ENCODE results near the gene BORCS8. TPM values are rescaled to one million over a fixed set of nuclear protein-coding genes. Genes with fewer than 3 reads are reported as not detected.

Gene BORCS8
- total and polyA plus RNA-seq, 2 donors (not counting 3 experiments of a cell fraction or from before 2014, with no cell fraction given), result 37.4 to 45.8 TPM

DNA sequence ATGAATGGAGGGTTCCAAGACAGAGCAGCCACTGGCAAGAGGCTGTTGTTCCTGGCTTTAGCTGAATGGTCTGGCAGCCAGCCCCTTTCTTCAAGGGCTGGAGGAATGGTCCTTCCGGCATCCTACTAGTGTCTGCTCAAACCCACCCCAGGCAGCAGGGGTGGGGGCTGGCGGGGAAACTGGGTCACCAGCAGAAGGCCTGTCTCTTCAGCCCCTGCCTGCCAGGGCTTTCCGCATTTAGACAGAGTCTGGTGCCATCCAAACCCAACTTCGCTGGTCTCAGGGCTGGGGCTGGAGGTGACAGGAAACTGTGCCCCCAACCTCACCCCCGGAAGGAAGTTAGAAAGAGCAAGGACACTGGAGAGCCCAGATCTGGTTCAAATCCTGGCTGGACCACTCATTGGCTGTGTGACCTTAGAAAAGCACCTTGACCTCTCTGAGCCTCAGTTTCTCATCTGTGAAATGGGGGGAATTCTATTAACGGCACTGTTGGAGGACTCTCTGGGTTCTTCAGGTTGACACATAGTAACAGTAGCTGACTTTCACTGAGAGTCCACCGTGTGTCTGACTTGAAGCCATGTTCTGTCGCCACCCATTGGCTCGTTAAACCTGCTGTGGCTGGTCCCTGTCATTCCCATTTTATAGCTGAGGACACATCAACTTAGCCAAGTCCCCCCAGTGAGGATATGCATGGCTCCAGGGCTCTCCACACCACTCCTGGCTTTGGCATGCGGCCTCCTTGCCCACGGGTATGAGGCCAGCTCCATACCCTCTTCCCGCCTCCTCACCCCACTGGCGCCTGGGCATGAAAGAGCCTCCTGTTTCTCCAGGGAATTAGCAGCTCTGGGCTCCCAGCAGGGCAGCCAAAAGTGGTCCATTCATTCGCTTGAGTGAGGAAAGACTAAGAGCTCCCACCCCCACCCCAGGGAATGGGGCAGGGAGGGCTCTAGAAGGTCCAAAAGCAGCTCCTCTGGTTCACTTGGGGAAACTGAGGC, 13.8 kb upstream of the BORCS8 start:
- dilution Hi-C loops (cut with MboI; ENCODE audit: extremely low pct_ligation_motif_present, low sequenced_read_pairs), result no loop called here
- H3K9me3 ChIP-seq (replicated peaks; ENCODE audit: control insufficient read depth, insufficient read depth, low read length), result no peaks in the 10 kb centered on the region
- peaks cover 12% of the 10 kb centered on the region for H3K79me2 ChIP-seq (ENCODE audit: control insufficient read depth, insufficient read depth, low read length)
- no peak for FAIRE-seq
- POLR2A ChIA-PET, result no interaction called here
- CTCF ChIA-PET, result no interaction called here
- BruUV-seq (replicated peaks), result no TSS peak
- no peaks in the 10 kb centered on the region for H3K27me3 ChIP-seq (ENCODE audit: control insufficient read depth in 2 of 2, insufficient read depth in 2 of 2, low read length in 2 of 2)
- no peak overlapping the region for H3K4me3 ChIP-seq (replicated peaks in 1 of 3; ENCODE audit: insufficient read depth in 1 of 3, low read depth in 1 of 3, low read length in 3 of 3)
- H4K20me1 ChIP-seq (replicated peaks; ENCODE audit: control insufficient read depth, extremely low read depth, insufficient read depth, low read length), result no peaks in the 10 kb centered on the region
- DNase-seq (ENCODE audit: low read depth, low spot score), result no peak
- intact Hi-C loops (cut with micrococcal nuclease), result no loop called here
- no peak overlapping the region for H2AFZ ChIP-seq (ENCODE audit: low read depth, low read length)
- peaks cover 6% of the 10 kb centered on the region for H3K4me1 ChIP-seq (ENCODE audit: control insufficient read depth, extremely low read depth, insufficient read depth, low read length)
- H3K4me2 ChIP-seq (ENCODE audit: insufficient read depth, low read length), result no peak overlapping the region
- peaks cover 0 to 4% of the 10 kb centered on the region in 2 experiments for H3K36me3 ChIP-seq (ENCODE audit: control insufficient read depth in 2 of 2, extremely low read depth in 1 of 2, insufficient read depth in 2 of 2, low read length in 2 of 2)
- H3K9ac ChIP-seq (replicated peaks; ENCODE audit: extremely low read depth, insufficient read depth, low read length), result no peak overlapping the region
- H3K9me1 ChIP-seq (replicated peaks; ENCODE audit: control insufficient read depth, extremely low read depth, insufficient read depth, low read length), result no peaks in the 10 kb centered on the region
- TF ChIP-seq JUN (IDR thresholded peaks at IDR 0.05; ENCODE audit: borderline replicate concordance, insufficient read depth, insufficient read length, low read depth) (no peak), FOS (IDR thresholded peaks at IDR 0.05; ENCODE audit: borderline replicate concordance, insufficient read depth, low read length) (no peak), GATA2 (IDR thresholded peaks at IDR 0.05; ENCODE audit: insufficient read depth, insufficient read length, low read depth, low read length) (no peak), MAX (IDR thresholded peaks at IDR 0.05; ENCODE audit: insufficient read depth, insufficient read length) (no peak), POLR2A (IDR thresholded peaks at IDR 0.05; ENCODE audit: low read depth, low read length) (no peak), MYC (IDR thresholded peaks at IDR 0.05; ENCODE audit: low read depth, low read length) (no peak)
- TF ChIP-seq, protein P1, sequence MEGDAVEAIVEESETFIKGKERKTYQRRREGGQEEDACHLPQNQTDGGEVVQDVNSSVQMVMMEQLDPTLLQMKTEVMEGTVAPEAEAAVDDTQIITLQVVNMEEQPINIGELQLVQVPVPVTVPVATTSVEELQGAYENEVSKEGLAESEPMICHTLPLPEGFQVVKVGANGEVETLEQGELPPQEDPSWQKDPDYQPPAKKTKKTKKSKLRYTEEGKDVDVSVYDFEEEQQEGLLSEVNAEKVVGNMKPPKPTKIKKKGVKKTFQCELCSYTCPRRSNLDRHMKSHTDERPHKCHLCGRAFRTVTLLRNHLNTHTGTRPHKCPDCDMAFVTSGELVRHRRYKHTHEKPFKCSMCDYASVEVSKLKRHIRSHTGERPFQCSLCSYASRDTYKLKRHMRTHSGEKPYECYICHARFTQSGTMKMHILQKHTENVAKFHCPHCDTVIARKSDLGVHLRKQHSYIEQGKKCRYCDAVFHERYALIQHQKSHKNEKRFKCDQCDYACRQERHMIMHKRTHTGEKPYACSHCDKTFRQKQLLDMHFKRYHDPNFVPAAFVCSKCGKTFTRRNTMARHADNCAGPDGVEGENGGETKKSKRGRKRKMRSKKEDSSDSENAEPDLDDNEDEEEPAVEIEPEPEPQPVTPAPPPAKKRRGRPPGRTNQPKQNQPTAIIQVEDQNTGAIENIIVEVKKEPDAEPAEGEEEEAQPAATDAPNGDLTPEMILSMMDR (IDR thresholded peaks at IDR 0.05; ENCODE audit: extremely low read depth in 1 of 2, insufficient read depth in 1 of 2, low read depth in 1 of 2, low read length in 2 of 2), result no peak
- H3K27ac ChIP-seq (ENCODE audit: insufficient read depth, low read depth, low read length), result no peak overlapping the region
